DOHH2 (cell line): ENCODE data around the gene SPTBN4.
"Not testable (repeated sequence)": the region's sequence is repeated elsewhere in the genome, so short reads cannot be mapped to it uniquely, and the experiment has no call there.

Experiments
- H3F3A ChIP-seq: fragments of 200-600 bp; sonication (generic), shearing (Covaris generic); 2 replicates; pipeline ENCODE4 v1.6.0; 2016; ENCODE audit warnings: antibody characterized with exemption, mild to moderate bottlenecking; ENCODE audit not compliant: control insufficient read depth, insufficient read depth
- H3K27ac ChIP-seq: fragments of 200-600 bp; sonication (generic); 2 replicates; pipeline ENCODE4 v1.5.1; 2014; ENCODE audit warnings: low read depth, mild to moderate bottlenecking, low read length, moderate library complexity
- H3K27me3 ChIP-seq: fragments of 200-600 bp; sonication (generic); 2 replicates; pipeline ENCODE4 v1.6.1; 2014; ENCODE audit warnings: mild to moderate bottlenecking, low read length, mixed read lengths; ENCODE audit not compliant: control insufficient read depth
- H3K36me3 ChIP-seq: fragments of 200-600 bp; sonication (generic); 2 replicates; pipeline ENCODE4 v1.6.1; 2014; ENCODE audit warnings: mild to moderate bottlenecking, low read length, moderate library complexity, mixed read lengths; ENCODE audit not compliant: control insufficient read depth
- H3K4me1 ChIP-seq: fragments of 200-600 bp; sonication (generic); 2 replicates; pipeline ENCODE4 v1.6.1; 2014; ENCODE audit warnings: mild to moderate bottlenecking, low read length, mixed read lengths; ENCODE audit not compliant: control insufficient read depth
- H3K4me2 ChIP-seq: fragments of 200-600 bp; sonication (generic); 2 replicates; pipeline ENCODE4 v1.6.0; 2014; ENCODE audit warnings: mild to moderate bottlenecking, low read length, moderate library complexity
- H3K4me3 ChIP-seq: fragments of 200-600 bp; sonication (generic); 2 replicates; pipeline ENCODE4 v1.5.1; 2014; ENCODE audit warnings: mild to moderate bottlenecking, low read length, mixed read lengths
- H3K79me2 ChIP-seq: fragments of 200-600 bp; sonication (generic); 2 replicates; pipeline ENCODE4 v1.6.1; 2014; ENCODE audit warnings: mild to moderate bottlenecking, low read length, mixed read lengths; ENCODE audit not compliant: control insufficient read depth
- H3K9me2 ChIP-seq: fragments of 200-600 bp; sonication (generic); replicated peaks from 2 replicates; pipeline ENCODE4 v1.6.1; 2014; ENCODE audit warnings: mild to moderate bottlenecking, low read length, mixed read lengths; ENCODE audit not compliant: control insufficient read depth
- H3K9me3 ChIP-seq: fragments of 200-600 bp; sonication (generic); 2 replicates; pipeline ENCODE4 v1.6.1; 2014; ENCODE audit warnings: antibody characterized with exemption, low read length, mixed read lengths; ENCODE audit not compliant: control insufficient read depth, insufficient read depth
- H4K20me1 ChIP-seq: fragments of 200-600 bp; sonication (generic); 2 replicates; pipeline ENCODE4 v1.6.0; 2014; ENCODE audit warnings: low read depth, mild to moderate bottlenecking, antibody characterized with exemption, low read length, moderate library complexity; ENCODE audit not compliant: control insufficient read depth, insufficient read depth
- CTCF ChIP-seq: fragments of 200-600 bp; sonication (generic); IDR thresholded peaks from one replicate; pipeline ENCODE4 v1.5.1; 2014; ENCODE audit warnings: antibody characterized with exemption, mild to moderate bottlenecking, low read depth, low read length; ENCODE audit not compliant: poor library complexity, severe bottlenecking
- EZH2phosphoT487 ChIP-seq: fragments of 200-600 bp; sonication (generic); IDR thresholded peaks from 2 replicates; pipeline ENCODE4 v1.6.1; 2017; ENCODE audit warnings: borderline replicate concordance, mild to moderate bottlenecking, antibody characterized with exemption, low read length, moderate library complexity, mixed read lengths

The SPTBN4 gene

GRCh38 chr19:40519352-40520322, 52.8 kb downstream of the SPTBN4 start:
- Histone ChIP-seq H4K20me1 (no peaks in the 10 kb centered on the region), H3F3A (no peaks in the 10 kb centered on the region), H3K4me1 (peaks cover 7% of the 10 kb centered on the region), H3K9me3 (no peaks in the 10 kb centered on the region), H3K36me3 (no peaks in the 10 kb centered on the region), H3K4me3 (no peak overlapping the region), H3K4me2 (no peak overlapping the region), H3K27me3 (peaks cover 3% of the 10 kb centered on the region; the same call in 1 of the 2 replicates), H3K9me2 (no peaks in the 10 kb centered on the region), H3K27ac (no peak overlapping the region), H3K79me2 (no peaks in the 10 kb centered on the region)
- no peak for TF ChIP-seq CTCF
- TF ChIP-seq EZH2phosphoT487: no peak

GRCh38 chr19:40521276-40521675, 54.5 kb downstream of the SPTBN4 start:
- Histone ChIP-seq H3K9me2 (no peaks in the 10 kb centered on the region), H3K36me3 (no peaks in the 10 kb centered on the region), H3K9me3 (no peaks in the 10 kb centered on the region), H4K20me1 (no peaks in the 10 kb centered on the region), H3K4me3 (no peak overlapping the region), H3K27me3 (peaks cover 3% of the 10 kb centered on the region; the same call in 1 of the 2 replicates), H3K79me2 (no peaks in the 10 kb centered on the region), H3K27ac (no peak overlapping the region), H3K4me1 (peaks cover 9% of the 10 kb centered on the region), H3K4me2 (no peak overlapping the region), H3F3A (no peaks in the 10 kb centered on the region)
- TF ChIP-seq EZH2phosphoT487 (no peak), CTCF (no peak)

GRCh38 chr19:40521900-40522299, 55.1 kb downstream of the SPTBN4 start:
- not testable (repeated sequence) for H3K4me1 ChIP-seq, H3K36me3 ChIP-seq, H3K4me3 ChIP-seq, H3K27me3 ChIP-seq, H3K4me2 ChIP-seq, H3K9me3 ChIP-seq, H3K79me2 ChIP-seq, H3K9me2 ChIP-seq, H4K20me1 ChIP-seq, H3K27ac ChIP-seq, H3F3A ChIP-seq

DNA sequence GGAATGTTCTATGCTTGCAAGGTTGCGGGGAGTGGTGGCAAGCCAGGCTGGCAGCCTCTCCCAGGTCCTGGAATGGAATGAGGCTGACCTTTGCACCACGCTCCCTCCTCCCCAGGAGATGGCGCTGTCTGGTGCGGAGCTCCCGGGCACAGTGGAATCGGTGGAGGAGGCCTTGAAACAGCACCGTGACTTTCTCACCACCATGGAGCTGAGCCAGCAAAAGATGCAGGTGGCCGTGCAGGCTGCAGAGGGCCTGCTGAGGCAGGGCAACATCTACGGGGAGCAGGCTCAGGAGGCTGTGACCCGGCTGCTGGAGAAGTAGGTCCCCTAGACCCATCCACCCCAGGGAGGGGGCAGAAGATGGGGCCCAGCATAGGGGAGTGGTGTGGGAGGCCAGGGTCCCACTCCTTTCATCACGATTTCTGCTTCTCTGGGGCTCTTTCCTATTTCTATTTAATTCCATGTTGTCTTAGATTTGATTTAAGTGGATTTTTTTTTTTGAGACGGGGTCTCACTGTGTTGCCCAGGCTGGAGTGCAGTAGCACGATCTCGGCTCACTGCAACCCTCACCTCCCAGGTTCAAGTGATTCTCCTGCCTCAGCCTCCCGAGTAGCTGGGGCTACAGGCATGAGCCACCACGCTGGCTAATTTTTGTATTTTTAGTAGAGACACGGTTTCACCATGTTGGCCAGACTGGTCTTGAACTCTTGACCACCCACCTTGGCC, 56.7 kb downstream of the SPTBN4 start:
- Histone ChIP-seq H3F3A (no peaks in the 10 kb centered on the region), H3K4me3 (no peak overlapping the region), H3K9me2 (no peaks in the 10 kb centered on the region), H3K36me3 (no peaks in the 10 kb centered on the region), H3K27me3 (no peaks in the 10 kb centered on the region), H3K4me1 (peaks cover 9% of the 10 kb centered on the region), H3K4me2 (peak overlapping the region; percentile 21; the same call in 1 of the 2 replicates), H3K9me3 (no peaks in the 10 kb centered on the region), H3K79me2 (no peaks in the 10 kb centered on the region), H3K27ac (no peak overlapping the region), H4K20me1 (no peaks in the 10 kb centered on the region)
- TF ChIP-seq EZH2phosphoT487: no peak
- TF ChIP-seq CTCF: peak; percentile 88
